SK-N-SH (cell line): Measurements from ENCODE around the gene BORCS5.

Experiments
- GABPA ChIP-seq: IDR thresholded peaks from 2 replicates; pipeline ENCODE4 v1.4.0; 2012; ENCODE audit warnings: low read depth, mild to moderate bottlenecking
- MXI1 ChIP-seq: IDR thresholded peaks from 2 replicates; pipeline ENCODE4 v1.6.1; 2012; ENCODE audit warnings: mild to moderate bottlenecking, low read depth, low read length, improper control_type of control experiment
- NFIC ChIP-seq: IDR thresholded peaks from 2 replicates; pipeline ENCODE4 v1.4.0; 2012; ENCODE audit warnings: borderline replicate concordance
- RAD21 ChIP-seq: IDR thresholded peaks from 2 replicates; pipeline ENCODE4 v1.6.1; 2012; ENCODE audit warnings: mild to moderate bottlenecking, low read length
- SIN3A ChIP-seq: IDR thresholded peaks from 2 replicates; pipeline ENCODE4 v1.6.1; 2012; ENCODE audit warnings: low read depth, mild to moderate bottlenecking, low read length, moderate library complexity, borderline replicate concordance
- SMC3 ChIP-seq: IDR thresholded peaks from 2 replicates; pipeline ENCODE4 v1.6.1; 2012; ENCODE audit warnings: low read depth, low read length, improper control_type of control experiment
- TAF1 ChIP-seq: IDR thresholded peaks from 2 replicates; pipeline ENCODE4 v1.6.1; 2012; ENCODE audit warnings: low read depth, mild to moderate bottlenecking, low read length, moderate library complexity, borderline replicate concordance
- TEAD4 ChIP-seq: IDR thresholded peaks from 2 replicates; pipeline ENCODE4 v1.4.0; 2012; ENCODE audit warnings: mild to moderate bottlenecking, borderline replicate concordance; ENCODE audit not compliant: insufficient read depth
- TF ChIP-seq, protein P1 (sequence below): fragments of 200-600 bp; sonication (generic); IDR thresholded peaks from 2 replicates; pipeline ENCODE4 v1.6.1; 2017; ENCODE audit warnings: antibody characterized with exemption, mild to moderate bottlenecking, moderate library complexity
- TF ChIP-seq, protein P2 (sequence below): IDR thresholded peaks from 2 replicates; pipeline ENCODE4 v1.4.0; 2012; ENCODE audit warnings: low read depth

DNA sequence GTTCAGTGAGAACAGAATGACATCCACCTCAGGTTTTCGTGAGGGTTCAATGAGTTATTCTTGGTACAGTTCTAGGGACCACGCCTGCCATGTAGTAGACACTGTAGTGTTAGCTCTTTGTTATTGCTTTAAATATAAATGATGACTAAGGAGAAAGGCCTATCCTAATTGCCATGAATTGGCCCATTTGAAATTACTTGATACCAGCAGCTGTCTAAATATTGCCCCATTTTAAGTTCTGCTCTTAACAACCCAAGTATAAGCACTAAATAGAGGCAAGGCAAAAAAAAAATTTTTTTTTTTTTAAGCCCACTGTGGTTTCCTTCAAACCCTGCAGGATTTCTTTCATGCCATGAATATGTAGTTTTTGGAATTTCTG is 84.5 kb downstream of the BORCS5 start:
- TF ChIP-seq RAD21 (no peak), SMC3 (no peak), GABPA (no peak), NFIC (no peak), MXI1 (no peak), TEAD4 (no peak), SIN3A (no peak), TAF1 (no peak)
- TF ChIP-seq, protein P1, sequence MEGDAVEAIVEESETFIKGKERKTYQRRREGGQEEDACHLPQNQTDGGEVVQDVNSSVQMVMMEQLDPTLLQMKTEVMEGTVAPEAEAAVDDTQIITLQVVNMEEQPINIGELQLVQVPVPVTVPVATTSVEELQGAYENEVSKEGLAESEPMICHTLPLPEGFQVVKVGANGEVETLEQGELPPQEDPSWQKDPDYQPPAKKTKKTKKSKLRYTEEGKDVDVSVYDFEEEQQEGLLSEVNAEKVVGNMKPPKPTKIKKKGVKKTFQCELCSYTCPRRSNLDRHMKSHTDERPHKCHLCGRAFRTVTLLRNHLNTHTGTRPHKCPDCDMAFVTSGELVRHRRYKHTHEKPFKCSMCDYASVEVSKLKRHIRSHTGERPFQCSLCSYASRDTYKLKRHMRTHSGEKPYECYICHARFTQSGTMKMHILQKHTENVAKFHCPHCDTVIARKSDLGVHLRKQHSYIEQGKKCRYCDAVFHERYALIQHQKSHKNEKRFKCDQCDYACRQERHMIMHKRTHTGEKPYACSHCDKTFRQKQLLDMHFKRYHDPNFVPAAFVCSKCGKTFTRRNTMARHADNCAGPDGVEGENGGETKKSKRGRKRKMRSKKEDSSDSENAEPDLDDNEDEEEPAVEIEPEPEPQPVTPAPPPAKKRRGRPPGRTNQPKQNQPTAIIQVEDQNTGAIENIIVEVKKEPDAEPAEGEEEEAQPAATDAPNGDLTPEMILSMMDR = no peak
- TF ChIP-seq, protein P2, sequence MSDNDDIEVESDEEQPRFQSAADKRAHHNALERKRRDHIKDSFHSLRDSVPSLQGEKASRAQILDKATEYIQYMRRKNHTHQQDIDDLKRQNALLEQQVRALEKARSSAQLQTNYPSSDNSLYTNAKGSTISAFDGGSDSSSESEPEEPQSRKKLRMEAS = no peak
